ENCODE measurements around the gene PMFBP1. TPM values are rescaled to one million over a fixed set of nuclear protein-coding genes. Genes with fewer than 3 reads are reported as not detected.

The PMFBP1 gene
- total RNA-seq, 2 donors from 2014 or later: 2.0 to 4.4 TPM

GRCh38 chr16:72132726-72133125, 39.2 kb downstream of the PMFBP1 start:
- intact Hi-C loops (cut with DNase I): no loop called here
- no peak overlapping the region for H3K27ac ChIP-seq
- 82 to 84% methylated on average over 3 of the region's 3 CpGs for WGBS, 2 donors
- H3K27me3 ChIP-seq: no peaks in the 10 kb centered on the region
- no peaks in the 10 kb centered on the region for H3K9me3 ChIP-seq
- DNase-seq (no peak), ATAC-seq (no peak)
- no peak for TF ChIP-seq POLR2A (IDR thresholded peaks at IDR 0.05)
- TF ChIP-seq, protein P1, sequence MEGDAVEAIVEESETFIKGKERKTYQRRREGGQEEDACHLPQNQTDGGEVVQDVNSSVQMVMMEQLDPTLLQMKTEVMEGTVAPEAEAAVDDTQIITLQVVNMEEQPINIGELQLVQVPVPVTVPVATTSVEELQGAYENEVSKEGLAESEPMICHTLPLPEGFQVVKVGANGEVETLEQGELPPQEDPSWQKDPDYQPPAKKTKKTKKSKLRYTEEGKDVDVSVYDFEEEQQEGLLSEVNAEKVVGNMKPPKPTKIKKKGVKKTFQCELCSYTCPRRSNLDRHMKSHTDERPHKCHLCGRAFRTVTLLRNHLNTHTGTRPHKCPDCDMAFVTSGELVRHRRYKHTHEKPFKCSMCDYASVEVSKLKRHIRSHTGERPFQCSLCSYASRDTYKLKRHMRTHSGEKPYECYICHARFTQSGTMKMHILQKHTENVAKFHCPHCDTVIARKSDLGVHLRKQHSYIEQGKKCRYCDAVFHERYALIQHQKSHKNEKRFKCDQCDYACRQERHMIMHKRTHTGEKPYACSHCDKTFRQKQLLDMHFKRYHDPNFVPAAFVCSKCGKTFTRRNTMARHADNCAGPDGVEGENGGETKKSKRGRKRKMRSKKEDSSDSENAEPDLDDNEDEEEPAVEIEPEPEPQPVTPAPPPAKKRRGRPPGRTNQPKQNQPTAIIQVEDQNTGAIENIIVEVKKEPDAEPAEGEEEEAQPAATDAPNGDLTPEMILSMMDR (IDR thresholded peaks at IDR 0.05): no peak
- H3K36me3 ChIP-seq (replicated peaks in 1 of 2; ENCODE audit: insufficient read depth in 1 of 2, low read depth in 2 of 2): no peaks in the 10 kb centered on the region
- no peaks in the 10 kb centered on the region for H3K4me1 ChIP-seq
- no peak overlapping the region for H3K4me3 ChIP-seq

DNA sequence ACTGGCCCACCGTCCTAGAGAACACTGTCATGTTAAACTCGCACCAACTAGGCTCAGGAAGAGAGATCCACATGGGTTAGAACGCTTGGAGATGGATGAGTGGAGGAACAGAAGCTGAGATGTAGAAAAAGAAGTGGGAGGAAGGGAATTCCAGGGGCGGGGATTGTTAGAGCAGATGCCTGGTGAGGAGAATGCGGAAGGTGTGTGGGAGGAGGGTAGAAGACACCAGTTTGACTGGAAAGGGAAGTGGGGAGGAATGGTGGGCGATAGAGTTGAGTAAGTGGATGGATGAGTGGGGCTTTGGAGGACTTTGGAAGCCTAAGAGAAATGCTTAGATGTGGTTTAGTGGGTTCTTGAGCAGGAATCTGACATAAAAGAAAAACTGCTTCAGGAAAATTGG, 40.9 kb downstream of the PMFBP1 start:
- intact Hi-C loops (cut with DNase I): no loop called here
- no peak for TF ChIP-seq POLR2A (IDR thresholded peaks at IDR 0.05)
- TF ChIP-seq, protein P1 (IDR thresholded peaks at IDR 0.05): no peak
- Histone ChIP-seq H3K36me3 (replicated peaks in 1 of 2; ENCODE audit: insufficient read depth in 1 of 2, low read depth in 2 of 2) (no peaks in the 10 kb centered on the region), H3K4me3 (no peak overlapping the region), H3K27me3 (no peaks in the 10 kb centered on the region), H3K27ac (no peak overlapping the region), H3K9me3 (no peaks in the 10 kb centered on the region), H3K4me1 (peaks cover 5% of the 10 kb centered on the region)
- DNase-seq: no peak
- WGBS, 2 donors: 68 to 77% methylated on average over 6 of the region's 6 CpGs
- no peak for ATAC-seq

DNA sequence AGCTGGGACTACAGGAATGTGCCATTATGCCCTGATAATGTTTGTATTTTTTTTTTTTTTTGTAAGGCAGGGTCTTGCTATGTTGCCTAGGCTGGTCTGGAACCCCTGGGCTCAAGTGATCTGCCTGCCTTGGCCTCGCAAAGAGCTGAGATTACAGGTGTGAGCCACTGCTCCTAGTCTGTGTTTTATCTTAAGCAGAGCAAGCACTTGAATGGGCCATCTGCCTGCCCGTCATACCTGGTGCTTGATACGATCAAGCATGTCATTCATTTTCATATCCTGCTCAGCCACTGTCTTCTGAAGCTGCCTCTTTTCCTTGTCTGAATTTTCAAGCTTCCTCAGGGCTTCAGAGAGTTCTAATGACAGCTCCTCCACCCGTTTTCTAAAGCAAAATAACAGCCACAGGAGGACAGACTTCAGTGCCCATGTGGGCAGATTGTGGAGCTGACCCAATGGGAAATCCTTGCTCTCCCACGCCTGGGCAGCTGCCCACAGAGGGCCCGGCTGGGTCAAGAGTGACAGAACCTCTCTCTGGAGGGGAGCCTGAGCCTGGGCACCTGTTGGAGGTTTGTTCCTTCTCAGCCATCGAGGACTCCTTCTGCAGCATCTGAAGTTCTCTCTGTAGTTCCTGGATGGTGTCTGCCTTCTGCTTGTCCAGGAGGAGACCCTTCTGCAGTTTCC, 41.8 kb downstream of the PMFBP1 start:
- intact Hi-C loops (cut with DNase I): loop anchor here (10.0 kb wide), 1 partner anchor 345 kb away; no protein-coding TSS in a partner anchor
- DNase-seq: no peak
- Histone ChIP-seq H3K4me1 (peaks cover 14% of the 10 kb centered on the region), H3K4me3 (no peak overlapping the region), H3K9me3 (no peaks in the 10 kb centered on the region), H3K27me3 (no peaks in the 10 kb centered on the region), H3K36me3 (replicated peaks in 1 of 2; ENCODE audit: insufficient read depth in 1 of 2, low read depth in 2 of 2) (no peaks in the 10 kb centered on the region), H3K27ac (no peak overlapping the region)
- ATAC-seq: no peak
- TF ChIP-seq, protein P1 (IDR thresholded peaks at IDR 0.05): no peak
- no peak for TF ChIP-seq POLR2A (IDR thresholded peaks at IDR 0.05)
- WGBS, 2 donors: 72 to 78% methylated on average over 7 of the region's 7 CpGs

GRCh38 chr16:72128701-72129100, 43.3 kb downstream of the PMFBP1 start:
- H3K27me3 ChIP-seq: no peaks in the 10 kb centered on the region
- TF ChIP-seq, protein P1 (IDR thresholded peaks at IDR 0.05): no peak
- TF ChIP-seq POLR2A (IDR thresholded peaks at IDR 0.05): no peak
- H3K4me3 ChIP-seq: no peak overlapping the region
- no peak overlapping the region for H3K27ac ChIP-seq
- intact Hi-C loops (cut with DNase I): loop anchor here (10.0 kb wide), 1 partner anchor 346 kb away; no protein-coding TSS in a partner anchor
- 79 to 81% methylated on average over 9 of the region's 9 CpGs for WGBS, 2 donors
- no peaks in the 10 kb centered on the region for H3K9me3 ChIP-seq
- DNase-seq: no peak
- no peak for ATAC-seq
- no peaks in the 10 kb centered on the region for H3K36me3 ChIP-seq (replicated peaks in 1 of 2; ENCODE audit: insufficient read depth in 1 of 2, low read depth in 2 of 2)
- peaks cover 16% of the 10 kb centered on the region for H3K4me1 ChIP-seq

GRCh38 chr16:72126429-72126765, 45.6 kb downstream of the PMFBP1 start:
- H3K27ac ChIP-seq: peak overlapping the region in 2 of 4 donors; percentile 41 to 57
- H3K4me1 ChIP-seq: peaks cover 16% of the 10 kb centered on the region
- TF ChIP-seq, protein P1 (IDR thresholded peaks at IDR 0.05): no peak
- TF ChIP-seq POLR2A (IDR thresholded peaks at IDR 0.05): no peak
- intact Hi-C loops (cut with DNase I): loop anchor here (10.0 kb wide), 1 partner anchor 348 kb away; no protein-coding TSS in a partner anchor
- WGBS, 2 donors: 17 to 19% methylated on average over 2 of the region's 2 CpGs
- no peaks in the 10 kb centered on the region for H3K9me3 ChIP-seq
- H3K36me3 ChIP-seq (replicated peaks in 1 of 2; ENCODE audit: insufficient read depth in 1 of 2, low read depth in 2 of 2): no peaks in the 10 kb centered on the region
- H3K4me3 ChIP-seq: no peak overlapping the region
- DNase-seq: peak in 1 of 4 donors; percentile 40
- ATAC-seq: peak; percentile 68
- H3K27me3 ChIP-seq: no peaks in the 10 kb centered on the region
